Progenitor cell of endocrine pancreas (in vitro differentiated cells): ENCODE measurements around the gene LRRC32. TPM values are rescaled to one million over a fixed set of nuclear protein-coding genes. Genes with fewer than 3 reads are reported as not detected.

Source experiments
- DNase-seq: peaks from one replicate; pipeline ENCODE4 v3.0.0; 2021; ENCODE audit warnings: low spot score; ENCODE audit not compliant: unreplicated experiment
- H3K27ac Mint-ChIP-seq: 2 replicates; pipeline ENCODE4 v1.8.0; 2021; ENCODE audit warnings: mild to moderate bottlenecking, moderate library complexity, mixed read lengths
- H3K27me3 Mint-ChIP-seq: 2 replicates; pipeline ENCODE4 v1.8.0; 2021; ENCODE audit warnings: mixed read lengths
- H3K36me3 Mint-ChIP-seq: 2 replicates; pipeline ENCODE4 v1.8.0; 2022; ENCODE audit warnings: mixed read lengths; ENCODE audit not compliant: insufficient read depth
- H3K4me1 Mint-ChIP-seq: 2 replicates; pipeline ENCODE4 v1.8.0; 2021; ENCODE audit warnings: low read depth, mixed read lengths
- H3K4me3 Mint-ChIP-seq: 2 replicates; pipeline ENCODE4 v1.8.0; 2021; ENCODE audit warnings: low read depth, mild to moderate bottlenecking, moderate library complexity, mixed read lengths
- H3K9me3 Mint-ChIP-seq: 2 replicates; pipeline ENCODE4 v1.8.0; 2021; ENCODE audit warnings: low read depth, mixed read lengths
- long read RNA-seq: library from polyadenylated mRNA; unstranded; transcript quantifications from one replicate; pipeline ENCODE4 v2.0.0, GENCODE V29; 2020
- total RNA-seq: library from RNA; stranded (reverse); gene quantifications from 2 replicates; pipeline ENCODE4 v1.2.1, GENCODE V29; 2021
- TF ChIP-seq, protein P1 (sequence below): fragments of 200-600 bp; sonication (generic); IDR thresholded peaks from one replicate; pipeline ENCODE4 v1.5.0; 2021; ENCODE audit warnings: antibody characterized with exemption, mild to moderate bottlenecking; ENCODE audit not compliant: unreplicated experiment

The LRRC32 gene, protein sequence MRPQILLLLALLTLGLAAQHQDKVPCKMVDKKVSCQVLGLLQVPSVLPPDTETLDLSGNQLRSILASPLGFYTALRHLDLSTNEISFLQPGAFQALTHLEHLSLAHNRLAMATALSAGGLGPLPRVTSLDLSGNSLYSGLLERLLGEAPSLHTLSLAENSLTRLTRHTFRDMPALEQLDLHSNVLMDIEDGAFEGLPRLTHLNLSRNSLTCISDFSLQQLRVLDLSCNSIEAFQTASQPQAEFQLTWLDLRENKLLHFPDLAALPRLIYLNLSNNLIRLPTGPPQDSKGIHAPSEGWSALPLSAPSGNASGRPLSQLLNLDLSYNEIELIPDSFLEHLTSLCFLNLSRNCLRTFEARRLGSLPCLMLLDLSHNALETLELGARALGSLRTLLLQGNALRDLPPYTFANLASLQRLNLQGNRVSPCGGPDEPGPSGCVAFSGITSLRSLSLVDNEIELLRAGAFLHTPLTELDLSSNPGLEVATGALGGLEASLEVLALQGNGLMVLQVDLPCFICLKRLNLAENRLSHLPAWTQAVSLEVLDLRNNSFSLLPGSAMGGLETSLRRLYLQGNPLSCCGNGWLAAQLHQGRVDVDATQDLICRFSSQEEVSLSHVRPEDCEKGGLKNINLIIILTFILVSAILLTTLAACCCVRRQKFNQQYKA
- 0.14 and 0.27 TPM in 2 replicates for total RNA-seq
- long read RNA-seq: 0 reads

DNA sequence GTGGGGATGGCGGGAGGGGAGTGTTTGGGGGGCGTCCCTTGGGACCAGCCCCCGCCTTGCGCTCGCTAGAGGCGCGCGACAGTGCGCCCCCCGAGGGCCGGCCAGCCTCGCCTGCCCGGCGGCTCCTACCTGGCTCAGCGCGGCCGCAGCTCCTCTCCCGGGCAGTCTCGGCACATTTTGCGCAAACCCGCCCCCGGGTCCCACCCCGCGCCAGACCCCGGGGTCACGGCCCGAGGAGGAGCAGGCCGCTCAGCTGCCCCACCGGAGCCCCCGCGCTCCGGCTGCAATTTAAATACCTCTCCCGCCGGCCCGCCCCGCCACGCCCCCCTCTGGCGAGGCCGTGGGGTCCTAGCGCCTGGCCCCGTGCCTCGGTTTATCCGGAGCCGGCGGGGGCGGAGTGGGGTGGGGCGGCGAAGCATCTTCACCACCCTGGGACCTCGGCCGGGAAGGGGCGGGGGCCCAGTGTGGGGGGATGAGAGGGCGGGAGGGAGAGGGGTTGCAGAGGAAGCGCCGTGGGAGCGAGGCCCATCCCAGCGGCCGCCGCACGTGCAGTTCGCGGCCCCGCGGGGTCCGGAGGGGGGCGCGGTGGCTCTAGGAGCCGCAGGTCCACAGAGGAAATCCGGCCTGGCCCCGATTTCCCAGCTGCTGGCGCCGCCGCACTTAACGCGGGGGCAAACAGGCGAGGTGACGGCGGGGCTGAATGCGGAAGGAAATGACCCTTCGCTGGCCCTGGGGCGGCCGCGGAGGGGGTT is at the start of gene LRRC32:
LRRC32 (minus strand) TSS at position 263 of the 752 bp plus-strand sequence. CDS start 4,793 bp downstream, outside the sequence.
- TF ChIP-seq, protein P1, sequence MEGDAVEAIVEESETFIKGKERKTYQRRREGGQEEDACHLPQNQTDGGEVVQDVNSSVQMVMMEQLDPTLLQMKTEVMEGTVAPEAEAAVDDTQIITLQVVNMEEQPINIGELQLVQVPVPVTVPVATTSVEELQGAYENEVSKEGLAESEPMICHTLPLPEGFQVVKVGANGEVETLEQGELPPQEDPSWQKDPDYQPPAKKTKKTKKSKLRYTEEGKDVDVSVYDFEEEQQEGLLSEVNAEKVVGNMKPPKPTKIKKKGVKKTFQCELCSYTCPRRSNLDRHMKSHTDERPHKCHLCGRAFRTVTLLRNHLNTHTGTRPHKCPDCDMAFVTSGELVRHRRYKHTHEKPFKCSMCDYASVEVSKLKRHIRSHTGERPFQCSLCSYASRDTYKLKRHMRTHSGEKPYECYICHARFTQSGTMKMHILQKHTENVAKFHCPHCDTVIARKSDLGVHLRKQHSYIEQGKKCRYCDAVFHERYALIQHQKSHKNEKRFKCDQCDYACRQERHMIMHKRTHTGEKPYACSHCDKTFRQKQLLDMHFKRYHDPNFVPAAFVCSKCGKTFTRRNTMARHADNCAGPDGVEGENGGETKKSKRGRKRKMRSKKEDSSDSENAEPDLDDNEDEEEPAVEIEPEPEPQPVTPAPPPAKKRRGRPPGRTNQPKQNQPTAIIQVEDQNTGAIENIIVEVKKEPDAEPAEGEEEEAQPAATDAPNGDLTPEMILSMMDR: peak; percentile 33
- no peak within 1 kb of the TSS for H3K27ac Mint-ChIP-seq

DNA sequence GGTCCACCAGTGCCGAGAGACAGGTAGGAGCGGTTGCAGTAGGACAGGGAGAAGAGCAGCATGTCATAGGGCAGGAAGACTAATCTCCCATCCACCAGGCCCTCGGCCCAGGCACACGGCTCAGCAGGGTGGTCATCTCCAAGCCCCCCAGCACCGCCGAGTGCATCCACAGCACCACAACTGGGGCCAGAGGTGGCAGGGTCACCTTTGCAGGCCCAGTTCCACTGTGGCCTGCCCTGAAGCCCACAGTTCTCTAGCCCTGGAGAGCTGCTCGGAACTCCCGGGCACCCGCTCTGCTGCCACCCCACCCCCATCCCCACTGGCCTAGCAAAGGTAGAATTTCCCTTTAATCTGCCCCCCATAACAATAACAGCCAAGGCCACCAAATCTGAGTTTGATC is 49.1 kb upstream of the LRRC32 start:
- no peaks in the 10 kb centered on the region for H3K36me3 Mint-ChIP-seq
- H3K27me3 Mint-ChIP-seq: peaks cover 19% of the 10 kb centered on the region
- no peak overlapping the region for H3K4me3 Mint-ChIP-seq
- H3K27ac Mint-ChIP-seq: no peak overlapping the region
- TF ChIP-seq, protein P1: no peak
- peaks cover 4% of the 10 kb centered on the region for H3K4me1 Mint-ChIP-seq
- no peaks in the 10 kb centered on the region for H3K9me3 Mint-ChIP-seq
- no peak for DNase-seq

More for the DNA sequence above, at the start of gene LRRC32:
- Mint-ChIP-seq H3K9me3 (no peaks in the 10 kb centered on the region), H3K4me1 (no peaks in the 10 kb centered on the region), H3K36me3 (no peaks in the 10 kb centered on the region), H3K27me3 (peaks cover 63% of the 10 kb centered on the region), H3K4me3 (peak within 1 kb of the TSS; percentile 64)
- no peak for DNase-seq

DNA sequence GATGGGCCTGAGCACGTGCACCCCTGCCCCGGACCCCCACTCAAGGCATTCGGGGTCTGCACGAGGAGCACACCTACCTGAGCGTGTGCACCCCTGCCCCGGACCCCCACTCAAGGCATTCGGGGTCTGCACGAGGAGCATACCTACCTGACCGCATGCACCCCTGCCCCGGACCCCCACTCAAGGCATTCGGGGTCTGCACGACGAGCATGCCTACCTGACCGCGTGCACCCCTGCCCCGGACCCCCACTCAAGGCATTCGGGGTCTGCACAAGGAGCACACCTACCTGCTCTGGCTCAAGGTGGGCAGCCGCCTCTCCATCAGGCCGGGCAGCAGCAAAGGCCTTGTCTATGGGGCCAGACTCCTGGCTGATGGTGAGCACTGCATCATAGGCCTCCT is 48.7 kb upstream of the LRRC32 start:
- peaks cover 20% of the 10 kb centered on the region for H3K27me3 Mint-ChIP-seq
- H3K27ac Mint-ChIP-seq: no peak overlapping the region
- no peak for DNase-seq
- TF ChIP-seq, protein P1: no peak
- H3K4me1 Mint-ChIP-seq: peaks cover 4% of the 10 kb centered on the region
- no peaks in the 10 kb centered on the region for H3K36me3 Mint-ChIP-seq
- no peak overlapping the region for H3K4me3 Mint-ChIP-seq
- no peaks in the 10 kb centered on the region for H3K9me3 Mint-ChIP-seq

DNA sequence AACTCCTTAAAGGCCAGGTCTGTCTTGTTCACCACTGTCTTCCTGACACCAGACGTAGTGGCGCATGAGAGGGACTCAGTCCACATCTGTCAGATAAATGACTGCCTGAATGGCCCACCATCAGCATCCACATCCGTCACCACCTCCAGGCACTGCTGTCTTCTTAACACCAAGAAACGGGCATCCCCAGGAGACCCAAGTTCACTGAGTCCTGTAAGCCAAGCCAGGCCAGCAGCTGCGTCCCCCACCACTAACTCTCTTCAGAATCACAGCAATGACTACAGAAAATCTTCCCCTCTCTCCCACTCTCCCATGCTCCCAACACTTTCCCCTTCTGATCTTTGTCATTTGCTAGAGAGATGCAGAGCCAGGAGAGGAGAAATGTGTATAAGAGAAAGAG is 47.3 kb upstream of the LRRC32 start:
- H3K4me1 Mint-ChIP-seq: peaks cover 4% of the 10 kb centered on the region
- no peak for DNase-seq
- no peak overlapping the region for H3K4me3 Mint-ChIP-seq
- no peaks in the 10 kb centered on the region for H3K36me3 Mint-ChIP-seq
- no peak overlapping the region for H3K27ac Mint-ChIP-seq
- no peaks in the 10 kb centered on the region for H3K9me3 Mint-ChIP-seq
- TF ChIP-seq, protein P1: no peak
- peaks cover 23% of the 10 kb centered on the region for H3K27me3 Mint-ChIP-seq

DNA sequence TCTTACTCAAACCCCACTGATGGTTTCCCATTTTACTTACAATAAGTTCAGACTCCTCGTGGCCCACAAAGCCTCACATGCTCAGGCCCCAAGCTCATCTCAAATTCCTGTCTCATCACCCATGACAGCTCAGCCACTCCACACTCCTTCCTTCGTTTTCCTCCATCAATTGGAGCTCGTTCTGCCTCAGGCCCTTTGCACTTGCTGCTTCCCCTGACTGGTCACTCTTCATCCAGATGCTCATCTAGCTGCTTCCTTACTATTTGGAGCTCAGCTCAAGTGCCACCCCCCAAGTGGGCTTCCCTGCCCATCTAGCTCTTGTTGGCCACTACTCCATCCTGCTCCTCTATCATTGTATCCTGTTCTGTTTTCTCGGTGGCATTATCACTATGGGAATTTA is 46.8 kb upstream of the LRRC32 start:
- Mint-ChIP-seq H3K9me3 (no peaks in the 10 kb centered on the region), H3K27me3 (peaks cover 18% of the 10 kb centered on the region), H3K27ac (no peak overlapping the region), H3K4me1 (peaks cover 4% of the 10 kb centered on the region), H3K36me3 (no peaks in the 10 kb centered on the region), H3K4me3 (no peak overlapping the region)
- TF ChIP-seq, protein P1: no peak
- no peak for DNase-seq
